Measurements from ENCODE around the gene AKT2.

- TF ChIP-seq CTCF (IDR thresholded peaks at IDR 0.05): no peak
- no peak for TF ChIP-seq POLR2A (IDR thresholded peaks at IDR 0.05)
- TF ChIP-seq EP300 (IDR thresholded peaks at IDR 0.05; ENCODE audit: low read depth): no peak
Observed at GRCh38 chr19:40331052-40331451, 45.9 kb upstream of the AKT2 start.

Measured in transverse colon (tissue), 3 donors.